Ovary (tissue), 9 donors: Measurements from ENCODE around the gene YWHAQ. TPM values are rescaled to one million over a fixed set of nuclear protein-coding genes. Genes with fewer than 3 reads are reported as not detected.

Experiments
- DNase-seq, 5 donors: peaks; one replicate each; pipeline ENCODE4 v3.0.0-alpha.2; 2019 to 2020
- H3K27ac ChIP-seq, 2 donors: fragments of 200-600 bp; one replicate each; pipeline versions ENCODE4 v1.5.1 to v1.8.0; 2019 to 2022
- H3K27me3 ChIP-seq: fragments of 200-600 bp; one replicate; pipeline ENCODE4 v1.8.0; 2022
- H3K36me3 ChIP-seq: fragments of 200-600 bp; sonication (generic); one replicate; pipeline ENCODE4 v1.5.1; 2019
- H3K4me1 ChIP-seq: one replicate; pipeline ENCODE4 v1.8.1; 2013; ENCODE audit warnings: mild to moderate bottlenecking, moderate library complexity; ENCODE audit not compliant: insufficient read depth
- H3K4me3 ChIP-seq: fragments of 200-600 bp; sonication (generic); one replicate; pipeline ENCODE4 v1.5.1; 2017
- H3K9me3 ChIP-seq, 2 donors: fragments of 200-600 bp in 1 of 2; sonication (generic) in 1 of 2; one replicate each; pipeline versions ENCODE4 v1.5.1 to v1.8.1; 2013 to 2019; ENCODE audit warnings: mild to moderate bottlenecking in 1 of 2, moderate library complexity in 1 of 2
- EP300 ChIP-seq: sonication (generic); formaldehyde crosslinking; IDR thresholded peaks from one replicate; pipeline ENCODE4 v1.6.1; 2017; ENCODE audit warnings: antibody characterized with exemption
- POLR2A ChIP-seq: fragments of 450-650 bp; IDR thresholded peaks from one replicate; pipeline ENCODE4 v1.6.1; 2017; ENCODE audit warnings: antibody characterized with exemption, mild to moderate bottlenecking, moderate library complexity
- WGBS, 3 donors: extraction: QIAGEN DNeasy Blood & Tissue Kit in 1 of 3; methylation state at CpG; one replicate each; pipeline versions ENCODE4 v1.1.5 to v1.1.7; 2013 to 2017; 5-methylcytosine and 5-hydroxymethylcytosine counted together
- intact Hi-C, 4 donors: fragments of 100-400 bp; cut with DNase I; formaldehyde crosslinking; loops; one replicate each; pipeline versions ENCODE4 v1.11.0 to v1.15.1; 2022 to 2023
- polyA plus RNA-seq, 2 donors: library from polyadenylated mRNA; stranded (reverse); fragments of 200-250 nt in 1 of 2; fragments of 350-450 nt in 1 of 2; fragmentation: Illumina TruSeq in 1 of 2; extraction: RNeasy Lipid Tissue Mini Kit (QIAGEN cat#74804) in 1 of 2; gene quantifications; one replicate each; pipeline ENCODE4 v1.2.3, GENCODE V29; 2013 to 2014
- total RNA-seq, 7 donors: library from RNA; depleted of rRNA in 2 of 7; stranded (reverse); fragments of >200 nt in 2 of 7; fragmentation: NEBNext Ultra II Directional in 3 of 7; extraction: Animal tissue kit (Norgen Biotek cat#: 25700) in 3 of 7; gene quantifications; one replicate each; pipeline versions ENCODE4 v1.1.0 to v1.2.4, GENCODE V29; 2016 to 2023
- TF ChIP-seq, protein P1 (sequence below), 3 donors: fragments of 450-650 bp in 2 of 3; fragments of 200-600 bp in 1 of 3; IDR thresholded peaks; one replicate each; pipeline versions ENCODE4 v1.5.1 to v1.8.0; 2016 to 2022; ENCODE audit warnings: antibody characterized with exemption in 3 of 3, mild to moderate bottlenecking in 1 of 3
- donor health status: DM: no; HTN: no; CAD: no; lungs with moderate emphysema.
- donor health status: DM: no; HTN: no; CAD: no.
- donor health status: Bipolar disorder and iron deficiency.
- donor health status: DM: yes; HTN: yes; CAD: no.
- donor health status: DM: no; HTN: no; CAD: no.
- donor health status: DM: yes; HTN: yes; CAD: no.

The YWHAQ gene
- total and polyA plus RNA-seq, 9 donors: 156 to 386 (median 241) TPM

- WGBS, 3 donors: 88 to 91% (median 88%) methylated on average over 14 of the region's 14 CpGs
- Histone ChIP-seq H3K27ac (no peak overlapping the region), H3K4me1 (peaks cover 16% of the 10 kb centered on the region), H3K9me3 (no peaks in the 10 kb centered on the region), H3K36me3 (no peaks in the 10 kb centered on the region), H3K4me3 (no peak overlapping the region), H3K27me3 (no peaks in the 10 kb centered on the region)
- DNase-seq: no peak
- intact Hi-C loops: no loop called here
- TF ChIP-seq POLR2A (no peak), EP300 (no peak)
- TF ChIP-seq, protein P1, sequence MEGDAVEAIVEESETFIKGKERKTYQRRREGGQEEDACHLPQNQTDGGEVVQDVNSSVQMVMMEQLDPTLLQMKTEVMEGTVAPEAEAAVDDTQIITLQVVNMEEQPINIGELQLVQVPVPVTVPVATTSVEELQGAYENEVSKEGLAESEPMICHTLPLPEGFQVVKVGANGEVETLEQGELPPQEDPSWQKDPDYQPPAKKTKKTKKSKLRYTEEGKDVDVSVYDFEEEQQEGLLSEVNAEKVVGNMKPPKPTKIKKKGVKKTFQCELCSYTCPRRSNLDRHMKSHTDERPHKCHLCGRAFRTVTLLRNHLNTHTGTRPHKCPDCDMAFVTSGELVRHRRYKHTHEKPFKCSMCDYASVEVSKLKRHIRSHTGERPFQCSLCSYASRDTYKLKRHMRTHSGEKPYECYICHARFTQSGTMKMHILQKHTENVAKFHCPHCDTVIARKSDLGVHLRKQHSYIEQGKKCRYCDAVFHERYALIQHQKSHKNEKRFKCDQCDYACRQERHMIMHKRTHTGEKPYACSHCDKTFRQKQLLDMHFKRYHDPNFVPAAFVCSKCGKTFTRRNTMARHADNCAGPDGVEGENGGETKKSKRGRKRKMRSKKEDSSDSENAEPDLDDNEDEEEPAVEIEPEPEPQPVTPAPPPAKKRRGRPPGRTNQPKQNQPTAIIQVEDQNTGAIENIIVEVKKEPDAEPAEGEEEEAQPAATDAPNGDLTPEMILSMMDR (IDR thresholded peaks at IDR 0.05): no peak
Observed at GRCh38 chr2:9640403-9641104, 9.8 kb upstream of the YWHAQ start.

DNA sequence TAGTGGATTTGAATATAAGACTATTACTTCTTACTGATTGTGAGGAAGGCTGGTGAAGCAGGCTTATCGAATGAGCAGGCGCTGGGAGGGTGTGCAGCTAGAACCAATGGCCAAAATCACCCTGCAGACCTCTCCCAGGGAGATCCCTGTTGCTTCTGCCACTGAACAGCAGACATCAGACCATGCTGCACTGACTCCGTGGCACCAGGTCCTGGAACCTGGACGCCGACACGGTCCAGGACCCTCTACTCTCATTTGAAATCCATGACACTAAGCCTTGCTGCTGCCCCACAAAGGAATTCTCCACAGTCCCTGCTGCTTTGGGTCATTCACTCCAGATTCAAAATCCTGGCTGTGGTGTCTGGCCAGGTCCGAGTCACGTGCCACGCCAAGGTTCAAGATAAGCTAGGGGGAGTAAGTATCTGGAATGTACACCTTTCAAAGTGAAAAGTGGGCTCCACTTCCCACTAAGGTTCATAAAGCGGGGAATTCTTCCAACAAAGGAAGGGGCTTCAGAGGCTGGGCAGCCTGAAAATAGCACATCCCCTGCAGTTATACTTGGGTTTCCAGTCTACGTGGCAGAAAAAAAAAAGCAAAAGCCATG, 9.0 kb upstream of the YWHAQ start:
- no peaks in the 10 kb centered on the region for H3K9me3 ChIP-seq
- no peak overlapping the region for H3K4me3 ChIP-seq
- intact Hi-C loops: no loop called here
- peaks cover 16% of the 10 kb centered on the region for H3K4me1 ChIP-seq
- H3K27me3 ChIP-seq: no peaks in the 10 kb centered on the region
- TF ChIP-seq EP300 (no peak), POLR2A (no peak)
- TF ChIP-seq, protein P1 (IDR thresholded peaks at IDR 0.05): no peak
- no peaks in the 10 kb centered on the region for H3K36me3 ChIP-seq
- WGBS, 3 donors: 57 to 61% (median 58%) methylated on average over 11 of the region's 11 CpGs
- no peak for DNase-seq
- H3K27ac ChIP-seq: peak overlapping the region in 1 of 2 donors; percentile 15

DNA sequence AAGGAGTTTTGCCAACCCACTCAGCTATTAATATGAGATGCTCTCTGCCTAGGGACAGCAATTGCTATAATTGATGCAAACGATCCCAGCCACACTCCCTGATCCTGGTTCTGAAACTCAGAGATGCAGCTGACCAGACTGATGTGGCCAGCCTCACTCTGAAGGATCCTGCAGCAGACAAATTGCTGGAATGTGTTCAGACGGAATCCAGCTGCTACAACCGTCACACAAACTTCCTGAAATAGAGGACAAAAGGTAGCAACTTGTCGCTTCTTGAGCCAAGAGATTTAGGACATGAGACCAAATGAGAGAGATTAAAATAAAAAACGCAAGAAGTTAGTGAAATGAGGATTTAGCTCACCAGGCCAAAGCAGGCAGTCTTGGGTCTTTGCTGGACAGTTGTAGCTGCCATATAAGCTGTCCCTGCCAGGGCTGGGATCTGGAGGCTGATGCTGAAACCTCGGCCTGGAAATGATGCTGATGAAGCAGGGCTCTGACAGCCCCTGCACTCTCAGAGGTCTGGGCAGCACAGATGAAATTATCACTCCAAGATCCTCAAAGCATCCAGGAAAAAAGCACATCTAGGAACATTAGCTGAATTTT, 8.3 kb upstream of the YWHAQ start:
- Histone ChIP-seq H3K27me3 (no peaks in the 10 kb centered on the region), H3K27ac (peak overlapping the region in 1 of 2 donors; percentile 15), H3K4me1 (peaks cover 16% of the 10 kb centered on the region), H3K36me3 (no peaks in the 10 kb centered on the region), H3K9me3 (no peaks in the 10 kb centered on the region), H3K4me3 (no peak overlapping the region)
- intact Hi-C loops: no loop called here
- TF ChIP-seq POLR2A: no peak
- TF ChIP-seq EP300: no peak
- TF ChIP-seq, protein P1 (IDR thresholded peaks at IDR 0.05): no peak
- DNase-seq: peak in 1 of 5 donors; percentile 40
- WGBS, 3 donors: 19 to 22% (median 20%) methylated on average over 6 of the region's 6 CpGs

- peak; percentile 90 to 95 (median 93) for DNase-seq
- H3K27ac ChIP-seq: peak overlapping the region in 1 of 2 donors; percentile 61
- 10 to 12% (median 10%) methylated on average over 4 of the region's 4 CpGs for WGBS, 3 donors
Observed at GRCh38 chr2:9638532-9638931, 7.7 kb upstream of the YWHAQ start.

More at GRCh38 chr2:9638532-9638931, 7.7 kb upstream of the YWHAQ start:
- no peak for TF ChIP-seq EP300
- TF ChIP-seq, protein P1 (IDR thresholded peaks at IDR 0.05): no peak
- TF ChIP-seq POLR2A: no peak
- Histone ChIP-seq H3K4me1 (peaks cover 16% of the 10 kb centered on the region), H3K27me3 (no peaks in the 10 kb centered on the region), H3K36me3 (no peaks in the 10 kb centered on the region), H3K4me3 (no peak overlapping the region), H3K9me3 (no peaks in the 10 kb centered on the region)
- intact Hi-C loops: no loop called here
